Measurements from ENCODE around the gene GPRIN2. TPM values are rescaled to one million over a fixed set of nuclear protein-coding genes. Genes with fewer than 3 reads are reported as not detected.

GPRIN2 gene
- total RNA-seq, 1 donor from 2014 or later, result not detected

DNA sequence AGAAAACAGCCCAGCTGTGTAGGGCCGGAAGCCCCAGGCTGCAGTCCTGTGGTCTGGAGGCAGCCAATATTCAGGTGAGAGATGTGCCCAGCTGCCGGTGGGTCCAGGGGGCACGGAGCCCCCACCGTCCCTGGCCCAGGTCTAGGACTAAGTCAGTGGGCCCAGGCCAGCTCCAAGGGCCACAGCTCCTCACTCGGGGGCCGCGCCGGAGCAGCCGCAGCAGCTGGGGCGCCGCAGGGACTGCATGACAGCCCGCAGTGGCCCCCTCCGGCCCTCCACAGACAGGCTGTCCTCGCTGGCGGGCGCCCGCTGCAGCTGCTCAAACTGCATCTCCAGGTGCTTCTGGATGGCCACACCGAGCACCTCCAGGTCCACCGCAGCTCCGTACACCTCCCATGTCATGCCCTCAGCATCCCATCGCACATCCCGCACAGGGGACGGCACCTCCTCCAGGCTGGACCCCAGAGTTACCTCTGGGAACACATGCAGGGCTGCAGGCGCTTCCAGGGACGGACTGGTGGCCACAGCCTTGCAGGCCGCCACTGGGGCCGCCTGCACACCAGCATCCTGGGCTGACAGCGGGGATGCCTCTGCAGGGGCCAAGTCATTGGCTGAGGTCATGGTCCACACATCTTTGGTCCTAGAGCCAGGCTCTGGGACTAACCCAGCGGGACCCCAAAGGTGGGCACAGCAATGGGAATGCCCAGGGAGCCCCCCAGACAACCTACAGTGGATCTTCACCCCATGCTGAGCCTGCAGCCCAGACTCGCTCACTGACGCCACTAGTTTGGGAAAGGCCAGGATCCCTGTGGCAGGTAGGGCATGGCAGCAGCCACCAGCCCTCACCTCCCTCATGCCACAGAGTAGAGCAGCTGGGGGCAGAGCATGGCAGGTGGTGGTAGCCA lies 7.0 kb downstream of the GPRIN2 start:
- intact Hi-C loops (cut with micrococcal nuclease), result no loop called here

DNA sequence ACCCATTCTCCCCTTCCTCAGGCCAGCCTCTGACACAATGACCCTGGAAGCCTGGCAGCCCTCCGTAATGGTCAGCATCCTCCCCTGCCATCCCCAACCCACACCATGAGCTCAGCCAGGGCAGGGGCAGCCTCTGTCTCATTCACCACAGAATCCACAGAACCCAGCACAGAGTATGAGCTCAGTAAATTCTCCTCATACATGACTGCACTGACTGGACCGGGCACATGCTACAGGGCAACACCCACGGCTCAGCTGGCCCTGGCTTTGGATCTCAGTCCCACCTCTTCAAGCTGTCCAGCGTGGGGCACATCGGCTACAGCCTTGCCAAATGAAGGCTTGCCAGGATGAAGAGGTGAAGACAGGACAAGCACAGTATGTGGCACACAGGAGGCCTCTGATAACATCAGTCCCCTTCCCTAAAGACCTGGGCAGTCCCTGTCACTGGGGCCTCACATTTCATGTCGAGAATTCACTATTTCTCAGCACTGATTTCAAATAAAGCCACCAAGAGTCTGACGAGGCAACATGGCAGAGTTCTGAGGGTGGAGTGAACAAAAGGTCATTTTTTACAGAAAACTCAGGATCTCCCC lies 7.9 kb downstream of the GPRIN2 start:
- intact Hi-C loops (cut with micrococcal nuclease), result no loop called here

DNA sequence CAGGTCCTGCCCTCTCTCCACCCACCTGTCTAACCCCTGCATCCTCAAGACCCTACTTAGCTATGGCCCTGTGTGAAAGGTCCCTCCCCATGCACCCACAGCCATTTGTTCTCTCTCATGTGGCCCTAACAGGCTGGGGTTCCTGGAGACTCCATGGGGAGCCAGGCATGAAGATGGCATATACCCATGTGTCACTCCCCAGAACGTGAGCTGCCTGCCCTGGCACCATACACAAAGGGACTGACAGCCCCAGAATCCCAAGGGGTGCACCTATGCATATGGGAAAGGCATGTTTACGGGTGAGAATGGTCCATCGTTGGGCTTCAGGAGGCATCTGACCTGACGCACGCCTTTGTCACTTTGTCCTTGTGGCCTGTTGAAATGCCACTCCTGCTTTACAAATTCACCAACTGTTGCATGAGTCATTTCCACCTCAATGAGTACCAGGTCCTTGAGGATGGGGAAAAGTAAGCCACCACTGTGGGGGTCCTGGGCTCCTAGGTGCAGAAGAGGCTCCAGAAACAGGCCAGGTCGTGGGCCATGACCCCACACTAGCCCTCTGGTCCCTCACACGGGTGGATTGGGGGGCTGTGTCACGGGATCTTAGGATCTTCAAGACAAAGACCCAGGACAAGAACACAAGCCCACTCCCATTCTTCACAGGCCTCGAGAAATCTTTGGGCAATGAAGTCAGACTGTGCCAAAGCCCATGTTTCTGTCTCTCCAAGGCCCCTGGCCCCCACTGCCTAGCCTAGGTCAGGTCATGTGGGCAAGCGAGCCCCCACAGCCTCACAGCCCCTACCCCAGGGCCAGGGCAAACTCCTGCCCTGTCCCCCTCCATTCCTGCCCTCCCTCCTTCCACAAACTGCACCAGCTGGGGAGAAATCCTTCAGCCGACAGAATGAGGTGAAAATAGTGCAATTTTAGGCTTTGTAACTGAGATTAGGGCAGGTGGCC lies 8.6 kb downstream of the GPRIN2 start:
- intact Hi-C loops (cut with micrococcal nuclease), result no loop called here

DNA sequence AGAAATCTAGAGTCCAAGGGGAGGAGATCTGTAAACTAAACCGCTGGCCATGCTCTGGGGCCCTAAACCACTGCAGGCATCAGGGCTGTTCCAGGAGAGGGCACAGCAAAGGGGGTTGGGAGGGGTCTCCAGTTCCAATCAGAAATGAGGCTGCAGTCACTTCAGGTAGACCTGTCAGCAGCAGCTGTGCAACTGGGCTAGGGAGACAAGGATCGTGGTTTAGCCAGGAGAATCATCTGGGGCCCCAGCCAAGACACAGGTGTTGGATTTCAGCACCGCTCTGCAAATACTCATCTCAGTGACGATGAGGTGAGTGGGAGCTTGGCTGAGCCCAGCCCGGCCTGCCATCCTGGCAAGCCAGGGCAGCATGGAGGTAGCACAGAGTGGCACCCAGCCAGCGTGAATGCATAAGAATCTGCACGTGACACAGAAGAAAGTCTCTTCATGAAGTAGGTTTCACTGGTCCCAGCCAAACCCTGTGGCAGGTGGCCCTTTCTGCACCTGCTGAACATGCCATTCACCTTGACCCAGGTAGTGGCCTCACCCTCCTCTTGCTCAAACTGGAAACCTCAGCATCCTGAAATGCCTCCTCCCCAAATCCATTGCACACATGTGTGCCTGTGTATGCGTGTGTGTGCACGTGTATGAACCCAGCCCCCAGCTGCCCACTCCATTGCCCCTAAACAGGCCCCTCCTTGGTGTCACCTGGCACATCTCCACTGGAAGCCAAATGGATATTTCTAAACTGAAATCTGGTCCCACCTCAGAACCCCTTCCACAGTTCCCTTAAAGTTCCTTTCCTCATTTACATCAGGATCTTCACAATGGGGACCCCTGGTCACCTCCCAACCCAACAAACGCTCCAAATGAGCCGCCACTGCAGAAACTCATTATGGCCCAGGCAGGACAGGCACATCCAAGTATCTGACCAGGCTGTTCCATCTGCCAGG lies 9.6 kb downstream of the GPRIN2 start:
- intact Hi-C loops (cut with micrococcal nuclease), result no loop called here

DNA sequence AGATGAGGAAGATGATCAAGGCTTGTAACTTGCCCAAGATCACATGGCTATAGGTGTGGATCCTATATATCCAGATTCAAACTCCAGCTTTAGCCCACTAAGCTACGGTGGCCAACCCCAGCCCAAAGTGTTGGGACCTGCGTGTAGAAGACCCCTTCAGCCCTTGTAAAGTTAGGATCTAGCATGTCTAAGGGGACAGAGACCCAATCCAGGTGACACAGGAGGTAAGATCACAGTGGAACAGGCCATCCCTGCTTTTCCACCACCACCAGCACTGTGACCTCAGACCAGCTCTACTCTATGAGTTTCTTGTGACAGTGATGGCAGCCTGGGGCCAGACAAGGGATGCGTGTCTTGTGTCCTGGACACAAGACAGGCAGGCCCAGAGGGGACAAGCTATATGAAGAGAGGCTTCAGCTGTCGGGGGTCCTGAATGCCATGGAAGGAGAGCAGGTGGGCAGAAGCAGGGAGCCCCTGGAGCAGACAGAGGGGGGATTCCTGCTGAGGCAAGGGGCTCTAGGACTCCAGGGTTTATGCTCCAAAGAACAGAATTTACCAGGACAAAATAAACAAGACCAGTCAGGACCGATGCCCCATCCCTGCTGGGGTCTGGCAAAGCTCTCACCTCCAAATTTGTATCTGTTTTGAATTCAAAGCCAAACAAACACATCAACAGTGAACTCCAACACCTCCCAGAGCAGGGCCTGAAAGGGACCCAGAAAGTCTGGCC lies 10.4 kb downstream of the GPRIN2 start:
- intact Hi-C loops (cut with micrococcal nuclease), result no loop called here

DNA sequence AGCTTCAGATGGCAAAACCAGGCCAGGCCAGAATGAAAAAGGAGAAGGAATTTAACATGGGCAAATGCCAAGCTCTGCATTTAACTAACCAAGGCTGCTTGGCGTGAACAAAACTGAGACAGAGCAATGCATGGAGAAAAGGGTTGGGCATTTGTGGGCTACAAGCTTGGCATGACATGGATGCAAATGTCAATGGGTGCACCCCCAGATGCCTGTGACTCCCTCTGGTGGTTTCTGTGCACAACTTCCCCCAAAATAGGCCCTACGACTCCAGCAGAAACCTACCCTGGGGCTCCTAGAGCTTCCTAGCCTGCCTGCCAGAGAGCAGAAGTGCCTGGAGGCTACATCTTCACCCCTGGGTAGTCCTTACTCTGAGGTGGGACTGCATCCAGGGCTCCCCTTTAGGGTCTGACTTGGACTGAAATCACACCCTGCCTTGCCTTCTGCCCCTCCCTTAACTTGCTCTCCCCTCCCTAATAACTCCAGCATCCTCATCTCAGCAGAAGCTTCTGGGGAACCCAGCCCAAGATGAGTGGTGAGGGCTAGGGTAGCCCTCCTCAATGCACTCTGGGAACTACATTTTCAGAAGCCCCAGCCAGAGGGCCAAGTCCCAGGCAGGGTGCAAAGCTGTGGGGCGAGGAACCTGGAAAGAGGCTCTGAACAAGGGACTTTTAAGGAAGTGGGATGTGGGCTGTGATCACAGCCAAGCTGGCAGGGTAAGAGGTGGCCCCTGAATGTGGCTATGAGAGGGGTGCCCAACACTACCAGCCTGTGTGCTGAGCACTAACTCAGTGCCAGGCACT lies 11.3 kb downstream of the GPRIN2 start:
- intact Hi-C loops (cut with micrococcal nuclease), result no loop called here

DNA sequence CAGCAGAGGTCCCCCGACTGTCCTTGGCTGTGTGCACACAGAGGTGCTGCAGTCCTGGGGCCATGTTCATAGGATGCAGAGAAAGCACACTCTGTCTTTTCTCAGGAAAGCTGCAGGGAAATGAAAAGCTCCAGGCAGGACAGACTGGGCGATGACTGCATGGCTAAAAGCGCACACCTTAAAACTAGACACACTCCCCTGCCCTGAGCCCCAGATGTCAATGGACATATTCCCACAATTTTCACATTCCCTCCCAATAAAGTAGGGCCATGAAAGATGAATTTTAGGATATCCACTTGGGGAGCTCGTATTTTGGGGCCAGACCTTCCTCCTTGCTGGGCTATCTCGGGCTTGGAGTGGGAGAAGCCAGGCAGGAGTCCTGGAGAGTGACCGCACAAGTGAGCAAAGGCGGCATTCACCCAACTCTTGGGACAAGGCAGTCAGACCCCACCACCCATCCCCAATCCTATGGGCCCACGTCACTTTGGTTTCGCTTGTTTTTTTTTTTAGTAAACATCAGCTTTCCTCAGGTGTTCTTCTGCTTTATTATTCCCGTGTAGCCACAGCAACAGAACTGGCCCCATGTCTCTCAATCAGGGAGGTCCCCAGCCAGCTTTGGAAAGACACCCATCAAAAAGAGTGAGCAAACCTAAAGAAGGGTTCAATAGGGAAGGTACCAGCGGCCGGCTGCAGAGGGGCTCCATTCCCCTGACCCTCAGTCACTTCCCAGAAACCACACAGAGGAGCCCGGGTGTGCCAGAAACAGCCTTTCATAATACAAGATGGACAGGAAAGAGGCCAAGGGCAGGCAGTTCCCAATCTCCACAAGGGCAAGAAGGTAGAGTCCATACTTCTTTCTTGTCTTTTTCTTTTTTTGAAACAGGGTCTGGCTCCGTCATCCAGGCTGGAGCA lies 12.7 kb downstream of the GPRIN2 start:
- intact Hi-C loops (cut with micrococcal nuclease), result no loop called here

DNA sequence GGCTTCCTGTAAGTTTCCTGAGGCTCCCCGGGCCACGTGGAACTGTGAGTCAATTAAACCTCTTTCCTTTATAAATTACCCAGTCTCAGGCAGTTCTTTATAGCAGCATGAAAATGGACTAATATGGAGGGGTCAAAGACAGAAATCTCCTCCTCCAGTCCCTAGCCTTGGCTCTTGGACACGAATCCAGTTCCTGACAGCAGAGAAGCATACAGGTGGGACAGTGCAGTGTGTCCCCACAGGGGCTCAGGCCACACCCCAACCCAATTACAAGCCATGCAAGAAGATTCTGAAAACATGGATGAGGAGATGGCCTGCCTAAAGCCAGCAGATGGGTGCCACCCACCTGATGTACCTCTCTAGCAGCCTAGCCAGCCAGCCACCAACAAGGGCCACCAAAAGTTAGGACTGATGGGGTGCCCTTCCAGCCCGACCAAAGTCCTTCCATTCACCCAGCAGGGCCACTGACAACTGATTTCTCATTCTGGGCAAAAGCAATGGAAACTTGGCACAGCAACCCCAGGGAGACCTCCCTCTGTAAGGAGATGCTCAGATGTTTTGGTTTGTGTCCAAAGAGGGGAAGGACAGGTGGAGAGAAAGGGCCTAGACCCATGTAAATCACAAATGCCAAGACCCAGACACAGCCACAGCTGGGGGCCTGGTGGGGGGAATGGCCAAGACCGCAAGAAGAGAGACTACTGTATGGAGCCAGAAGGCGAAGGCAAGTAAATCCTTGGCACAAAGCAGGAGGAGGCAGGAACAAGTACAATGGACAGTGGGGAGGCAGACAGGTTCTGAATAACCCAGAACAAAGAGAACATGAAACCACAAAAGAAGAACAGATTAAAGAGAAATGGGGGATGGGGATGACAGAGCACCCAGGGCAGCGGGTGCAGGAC lies 13.6 kb downstream of the GPRIN2 start:
- intact Hi-C loops (cut with micrococcal nuclease), result no loop called here

DNA sequence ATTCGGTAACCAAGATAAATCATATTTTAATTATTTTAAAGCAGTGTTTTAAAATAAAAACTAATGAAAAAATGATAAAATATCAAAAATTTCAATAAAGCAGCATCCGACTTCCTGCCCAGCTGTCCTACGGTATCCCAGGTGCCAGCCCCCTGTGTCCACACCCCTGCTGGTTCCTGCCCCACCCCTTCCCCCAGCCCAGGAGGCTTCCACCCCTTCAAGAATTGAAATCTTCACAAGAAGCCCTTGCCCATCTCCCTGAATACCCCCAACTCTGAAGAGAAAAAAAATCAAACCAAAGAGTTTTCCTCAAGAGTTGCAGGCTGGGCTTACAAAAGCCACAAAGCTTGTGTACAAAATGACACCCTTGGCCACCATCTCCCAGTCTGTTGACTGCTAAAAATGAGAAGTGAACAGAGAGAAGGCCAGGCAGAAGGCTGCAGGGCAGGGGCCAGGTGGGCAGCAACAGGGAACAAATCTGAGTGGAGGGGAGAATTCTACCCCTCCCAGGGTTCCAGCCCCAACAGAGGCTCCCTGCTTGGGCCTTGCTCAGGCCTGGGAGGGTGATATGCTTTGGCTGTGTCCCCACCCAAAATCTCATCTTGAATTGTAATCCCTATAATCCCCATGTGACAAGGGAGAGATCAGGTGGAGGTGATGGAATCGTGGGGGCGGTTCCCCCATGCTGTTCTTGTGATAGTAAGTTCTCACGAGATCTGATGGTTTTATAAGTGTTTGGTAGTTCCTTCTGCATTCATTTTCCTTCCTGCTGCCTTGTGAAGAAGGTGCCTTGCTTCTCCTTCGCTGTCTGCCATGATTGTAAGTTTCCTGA lies 14.5 kb downstream of the GPRIN2 start:
- intact Hi-C loops (cut with micrococcal nuclease), result no loop called here

DNA sequence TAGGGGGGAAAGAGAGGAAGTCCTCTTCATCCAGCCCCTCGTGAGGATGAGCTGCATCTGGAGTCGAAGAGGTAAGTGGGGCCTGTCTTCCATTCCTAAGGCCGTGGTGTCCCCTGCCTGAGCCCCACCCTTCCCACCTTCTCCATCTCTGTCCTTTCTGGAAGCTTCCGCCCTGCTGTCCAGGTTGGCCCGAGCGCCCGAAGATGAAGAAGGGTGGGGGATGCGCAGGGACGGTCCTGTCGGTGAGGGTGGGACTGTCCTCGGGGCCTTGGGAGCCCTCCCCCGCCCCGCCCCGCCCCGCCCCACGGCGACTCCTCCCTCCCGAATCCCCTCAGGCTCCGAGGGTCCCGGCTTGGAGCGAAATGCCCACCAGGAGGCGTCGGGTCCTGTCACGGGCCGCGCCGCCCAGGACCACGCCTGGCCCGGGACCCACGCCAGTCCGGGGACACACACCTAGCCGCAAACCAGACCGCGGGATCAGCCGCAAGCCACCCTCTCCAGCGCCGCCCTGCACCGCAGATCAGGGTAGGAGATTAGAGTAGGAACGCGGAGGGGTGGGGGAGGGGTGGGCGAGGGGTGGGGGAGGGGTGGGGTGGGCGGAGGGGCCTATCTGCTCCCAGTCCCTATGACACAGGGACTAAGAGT lies 15.3 kb downstream of the GPRIN2 start:
- intact Hi-C loops (cut with micrococcal nuclease), result no loop called here

DNA sequence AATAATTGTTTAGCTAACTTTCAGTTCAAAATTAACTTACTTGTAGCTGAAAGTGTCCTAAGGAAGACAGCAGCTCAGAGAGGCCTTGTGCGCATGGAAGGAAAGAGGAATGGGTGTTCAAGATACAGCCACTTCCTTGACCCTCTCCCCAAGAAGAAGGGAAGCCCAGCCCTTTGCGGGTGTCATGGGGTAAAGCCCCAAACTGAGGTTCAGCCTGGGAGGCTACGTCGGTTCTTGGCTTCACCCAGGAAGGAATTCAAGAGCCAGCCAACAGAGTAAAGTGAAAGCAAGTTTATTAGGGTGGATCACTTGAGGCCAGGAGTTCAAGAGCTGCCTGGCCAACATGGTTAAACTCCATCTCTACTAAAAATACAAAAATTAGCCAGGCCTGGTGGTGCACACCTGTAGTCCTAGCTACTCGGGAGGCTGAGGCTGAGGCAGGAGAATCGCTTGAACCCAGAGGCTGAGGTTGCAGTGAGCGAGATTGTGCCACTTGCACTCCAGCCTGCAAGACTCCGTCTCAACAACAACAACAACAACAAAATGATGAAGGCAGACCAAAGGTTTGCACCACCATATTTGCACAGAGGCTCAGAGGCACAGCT lies 15.9 kb downstream of the GPRIN2 start:
- intact Hi-C loops (cut with micrococcal nuclease), result no loop called here

DNA sequence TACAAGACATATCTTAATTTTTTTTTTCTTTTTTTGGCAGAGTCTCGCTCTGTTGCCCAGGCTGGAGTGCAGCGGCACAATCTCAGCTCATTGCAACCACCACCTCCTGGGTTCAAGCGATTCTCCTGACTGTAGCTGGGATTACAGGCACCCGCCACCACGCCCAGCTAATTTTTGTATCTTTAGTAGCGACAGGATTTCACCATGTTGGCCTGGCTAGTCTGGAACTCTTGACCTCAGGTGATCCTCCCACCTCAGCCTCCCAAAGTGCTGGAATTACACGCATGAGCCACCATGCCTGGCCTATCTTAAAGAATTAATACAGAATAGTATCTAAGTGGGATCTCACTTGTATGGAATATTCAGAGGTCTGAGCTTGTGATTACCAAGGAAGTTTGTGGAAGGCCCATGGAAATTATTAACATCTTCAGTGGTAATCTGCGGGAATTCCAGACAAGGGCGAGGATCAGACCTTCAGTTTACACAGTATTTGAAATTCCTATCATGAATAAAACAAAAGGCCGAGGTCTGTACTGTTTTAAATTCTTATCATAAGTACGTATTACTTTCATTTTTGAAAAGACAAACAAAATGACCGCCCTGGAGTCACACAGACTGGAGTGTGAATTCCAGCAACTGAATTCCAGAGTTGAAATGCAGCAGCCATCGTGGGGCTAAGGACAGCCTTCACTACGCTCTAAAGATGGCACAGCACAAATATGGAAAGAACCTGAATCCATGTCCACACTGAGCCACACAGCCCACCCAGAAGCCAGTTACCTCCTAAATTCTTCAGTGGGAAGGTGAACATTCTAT lies 16.7 kb downstream of the GPRIN2 start:
- intact Hi-C loops (cut with micrococcal nuclease), result no loop called here

DNA sequence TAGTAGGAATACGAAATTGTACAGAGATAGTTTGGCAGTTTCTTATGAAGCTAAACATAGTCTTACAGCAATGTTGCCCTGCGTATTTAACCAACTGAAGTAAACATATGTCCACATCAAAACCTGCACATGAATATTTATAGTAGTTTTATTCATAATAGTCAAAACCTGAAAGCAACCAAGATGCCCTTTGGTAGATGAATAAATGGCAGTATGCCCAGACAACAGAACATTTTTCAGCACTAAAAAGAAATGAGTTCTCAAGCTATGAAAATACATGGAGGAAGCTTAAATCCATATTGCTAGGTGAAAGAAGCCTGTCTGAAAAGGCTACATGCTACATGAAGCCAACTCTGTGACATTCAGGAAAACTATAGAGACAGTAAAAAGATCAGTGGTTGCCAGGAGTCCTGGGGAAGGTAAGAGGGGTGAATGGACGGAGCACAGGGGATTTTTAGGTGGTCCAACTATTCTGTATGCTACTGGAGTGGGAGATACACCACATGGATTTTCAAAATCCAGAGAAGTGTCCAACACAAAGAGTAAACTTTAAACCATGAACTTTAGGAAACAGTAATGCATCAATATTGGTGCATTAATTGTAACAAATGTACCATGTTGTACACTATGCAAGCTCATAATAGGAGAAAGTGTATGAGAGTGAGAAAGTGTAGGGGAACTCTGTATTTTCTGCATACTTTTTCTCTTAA lies 17.6 kb downstream of the GPRIN2 start:
- intact Hi-C loops (cut with micrococcal nuclease), result no loop called here

DNA sequence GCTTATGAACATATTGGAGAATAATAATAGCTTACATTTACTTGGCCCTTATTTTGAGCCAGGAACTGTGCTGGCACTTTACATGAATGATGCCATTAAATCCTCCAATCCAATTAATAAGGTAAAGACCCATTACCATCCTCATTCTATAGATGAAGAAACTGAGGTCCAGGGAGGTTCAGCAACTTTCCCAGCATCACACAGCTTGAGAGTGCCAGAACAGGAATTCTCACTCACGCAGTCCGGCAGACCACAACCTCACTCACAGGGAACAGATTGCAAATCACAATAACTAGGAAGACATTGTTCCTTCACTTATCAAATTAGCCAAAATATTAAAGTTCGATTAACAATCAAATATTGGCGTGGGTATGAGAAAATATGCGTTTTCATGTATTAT lies 18.3 kb downstream of the GPRIN2 start:
- intact Hi-C loops (cut with micrococcal nuclease), result no loop called here

Data from T-helper 2 cell treated with Interferon-gamma antibody and Interleukin-4, amounts not matched to agents 100 ng/mL and 5 ng/mL, for 36 hours (primary cell).